GM23248 (cell line): ENCODE measurements around the gene ANKRA2.

Experiments
- EZH2 ChIP-seq: fragments of 200-600 bp; sonication (generic); IDR thresholded peaks from 2 replicates; pipeline ENCODE4 v1.6.1; 2018; ENCODE audit warnings: antibody characterized with exemption, mild to moderate bottlenecking; ENCODE audit not compliant: insufficient read depth, poor library complexity, severe bottlenecking
- EZH2phosphoT487 ChIP-seq: fragments of 200-600 bp; sonication (generic); IDR thresholded peaks from 2 replicates; pipeline ENCODE4 v1.6.1; 2018; ENCODE audit warnings: antibody characterized with exemption, moderate library complexity, mild to moderate bottlenecking, low read depth; ENCODE audit not compliant: insufficient read depth

GRCh38 chr5:73558950-73559349, 6.5 kb downstream of the ANKRA2 start:
- TF ChIP-seq EZH2: no peak
- no peak for TF ChIP-seq EZH2phosphoT487
